HCT116 (cell line): ENCODE measurements around the gene CENPP. TPM values are rescaled to one million over a fixed set of nuclear protein-coding genes. Genes with fewer than 3 reads are reported as not detected.

ENCODE experiments used
- ATAC-seq: fragments of 200-7000 bp; cut with Tn5 transposase; 2 replicates; pipeline ENCODE4 v1.9.1; 2020; ENCODE audit warnings: mild to moderate bottlenecking, moderate library complexity
- BruUV-seq: library from RNA; stranded (reverse); fragments of 400-500 nt; replicated peaks from 2 replicates; lab custom pipeline; 2021; lab: Mats Ljungman, UMichigan
- CTCF ChIA-PET: fragments of 300-600 bp; sonication (Branson Sonifier 250); formaldehyde crosslinking; loops from one replicate; lab custom pipeline; 2021; ENCODE audit warnings: antibody characterized with exemption; lab: Charles Lee
- POLR2A ChIA-PET: fragments of 300-600, 350-600 bp; sonication (Branson Sonifier 250); formaldehyde crosslinking; loops from one replicate; lab custom pipeline; 2021; ENCODE audit warnings: antibody characterized with exemption; lab: Charles Lee
- RAD21 ChIA-PET, 2 experiments: fragments of 300-600 bp; sonication (Branson Sonifier 250); formaldehyde crosslinking; loops; one replicate each; lab custom pipeline; 2023; ENCODE audit warnings: low total read pairs in 2 of 2; ENCODE audit not compliant: uncharacterized antibody in 2 of 2, unreplicated experiment in 2 of 2, low non-redundant PET in 1 of 2; lab: Charles Lee
- DNase-seq: peaks from one replicate; pipeline ENCODE4 v3.0.0-alpha.2; 2010; ENCODE audit warnings: low read depth, low spot score
- H2AFZ ChIP-seq: fragments of 200-600 bp; shearing (Covaris generic), sonication (generic); 2 replicates; pipeline ENCODE4 v1.6.1; 2017; ENCODE audit warnings: low read depth, mixed run types, mixed read lengths, antibody characterized with exemption, low read length; ENCODE audit not compliant: poor library complexity, severe bottlenecking
- H3K27ac ChIP-seq: 2 replicates; pipeline ENCODE4 v1.5.1; 2012; ENCODE audit warnings: low read depth, low read length
- H3K27me3 ChIP-seq: fragments of 200-600 bp; sonication (generic); 2 replicates; pipeline ENCODE4 v1.6.1; 2016; ENCODE audit warnings: mixed run types, low read length, mixed read lengths; ENCODE audit not compliant: insufficient read depth
- H3K36me3 ChIP-seq, 2 experiments: fragments of 200-500 bp in 1 of 2; fragments of 200-600 bp in 1 of 2; sonication (Bioruptor generic) in 1 of 2; sonication (generic) in 1 of 2; 2 replicates each; pipeline versions ENCODE4 v1.5.1 to v1.6.1; 2014 to 2016; ENCODE audit warnings: low read length in 2 of 2, inconsistent platforms in 1 of 2, mixed read lengths in 1 of 2, mixed run types in 1 of 2; ENCODE audit not compliant: insufficient read depth in 2 of 2, control insufficient read depth in 1 of 2
- H3K4me1 ChIP-seq, 2 experiments: fragments of 200-600 bp in 1 of 2; sonication (generic) in 1 of 2; 2 replicates each; pipeline versions ENCODE4 v1.5.1 to v1.6.1; 2012 to 2017; ENCODE audit warnings: low read length in 2 of 2, inconsistent platforms in 1 of 2, mild to moderate bottlenecking in 1 of 2, mixed read lengths in 1 of 2, mixed run types in 1 of 2, moderate library complexity in 1 of 2; ENCODE audit not compliant: insufficient read depth in 2 of 2, control insufficient read depth in 1 of 2
- H3K4me2 ChIP-seq: fragments of 200-600 bp; sonication (generic); 2 replicates; pipeline ENCODE4 v1.6.1; 2017; ENCODE audit warnings: mixed run types, low read length, mixed read lengths
- H3K4me3 ChIP-seq, 2 experiments: fragments of 200-600 bp in 1 of 2; sonication (generic) in 1 of 2; replicated peaks in 1 of 2; 2 replicates each; pipeline ENCODE4 v1.5.1; 2011 to 2016; ENCODE audit warnings: low read length in 2 of 2, control low read depth in 1 of 2, low read depth in 1 of 2, mild to moderate bottlenecking in 1 of 2, mixed read lengths in 1 of 2, mixed run types in 1 of 2
- H3K79me2 ChIP-seq: fragments of 200-600 bp; sonication (generic); 2 replicates; pipeline ENCODE4 v1.6.1; 2017; ENCODE audit warnings: mild to moderate bottlenecking, mixed run types, low read length, moderate library complexity, mixed read lengths; ENCODE audit not compliant: insufficient read depth
- H3K9ac ChIP-seq: fragments of 200-600 bp; sonication (generic); 2 replicates; pipeline ENCODE4 v1.6.1; 2016; ENCODE audit warnings: low read length, mixed read lengths
- H3K9me2 ChIP-seq: fragments of 200-600 bp; sonication (generic), shearing (Covaris generic); 2 replicates; pipeline ENCODE4 v1.6.1; 2017; ENCODE audit warnings: mixed run types, mild to moderate bottlenecking, moderate library complexity; ENCODE audit not compliant: insufficient read depth
- H3K9me3 ChIP-seq, 2 experiments: fragments of 200-500 bp in 1 of 2; fragments of 200-600 bp in 1 of 2; sonication (Bioruptor generic) in 1 of 2; sonication (generic) in 1 of 2; 2 replicates each; pipeline ENCODE4 v1.6.1; 2014 to 2017; ENCODE audit warnings: low read length in 2 of 2, mixed read lengths in 2 of 2, inconsistent platforms in 1 of 2, low read depth in 1 of 2, mild to moderate bottlenecking in 1 of 2, mixed run types in 1 of 2, moderate library complexity in 1 of 2; ENCODE audit not compliant: control insufficient read depth in 1 of 2, insufficient read depth in 1 of 2
- H4K20me1 ChIP-seq: fragments of 200-600 bp; sonication (generic), shearing (Covaris generic); 2 replicates; pipeline ENCODE4 v1.6.1; 2017; ENCODE audit warnings: mixed run types, mild to moderate bottlenecking, moderate library complexity; ENCODE audit not compliant: insufficient read depth
- CBX3 ChIP-seq: IDR thresholded peaks from 2 replicates; pipeline ENCODE4 v1.6.1; 2012; ENCODE audit warnings: low read depth
- CEBPB ChIP-seq: IDR thresholded peaks from 2 replicates; pipeline ENCODE4 v1.6.1; 2012; ENCODE audit warnings: low read depth
- EGR1 ChIP-seq: IDR thresholded peaks from 2 replicates; pipeline ENCODE4 v1.6.1; 2012; ENCODE audit warnings: low read depth
- EZH2 ChIP-seq: fragments of 200-600 bp; sonication (generic); IDR thresholded peaks from 2 replicates; pipeline ENCODE4 v1.6.1; 2017; ENCODE audit warnings: antibody characterized with exemption, mixed run types
- FOSL1 ChIP-seq: IDR thresholded peaks from 2 replicates; pipeline ENCODE4 v1.6.1; 2012; ENCODE audit warnings: low read depth
- JUND ChIP-seq: IDR thresholded peaks from 2 replicates; pipeline ENCODE4 v1.6.1; 2012
- POLR2A ChIP-seq: IDR thresholded peaks from 2 replicates; pipeline ENCODE4 v1.7.0; 2011; ENCODE audit warnings: borderline replicate concordance; ENCODE audit not compliant: insufficient read depth, insufficient read length; ENCODE audit errors: extremely low read depth
- RAD21 ChIP-seq: IDR thresholded peaks from 2 replicates; pipeline ENCODE4 v1.6.1; 2012; ENCODE audit warnings: low read depth, mild to moderate bottlenecking
- SIN3A ChIP-seq: IDR thresholded peaks from 2 replicates; pipeline ENCODE4 v1.6.1; 2012; ENCODE audit warnings: low read depth
- TCF7L2 ChIP-seq: IDR thresholded peaks from 2 replicates; pipeline ENCODE4 v1.7.0; 2011; ENCODE audit warnings: borderline replicate concordance, inconsistent platforms; ENCODE audit not compliant: insufficient read depth, insufficient read length; ENCODE audit errors: extremely low read depth
- YY1 ChIP-seq: IDR thresholded peaks from 2 replicates; pipeline ENCODE4 v1.6.1; 2011; ENCODE audit warnings: low read length, low read depth, moderate library complexity, mild to moderate bottlenecking; ENCODE audit not compliant: insufficient replicate concordance; ENCODE audit errors: extremely low read depth
- ZNF274 ChIP-seq: fragments of 200-500 bp; sonication (Bioruptor generic); IDR thresholded peaks from 2 replicates; pipeline ENCODE4 v1.6.1; 2014; ENCODE audit warnings: mild to moderate bottlenecking, low read depth, low read length, inconsistent platforms
- intact Hi-C: fragments of 100-400 bp; cut with micrococcal nuclease; formaldehyde crosslinking; loops from 2 replicates; pipeline ENCODE4 v1.10.0; 2022
- total RNA-seq: library from RNA; stranded (reverse); gene quantifications from one replicate; pipeline ENCODE4 v1.2.1, GENCODE V29; 2021; ENCODE audit not compliant: unreplicated experiment
- TF ChIP-seq, protein P1 (sequence below): IDR thresholded peaks from 2 replicates; pipeline ENCODE4 v1.6.1; 2012; ENCODE audit warnings: low read depth
- TF ChIP-seq, protein P2 (sequence below): IDR thresholded peaks from 2 replicates; pipeline ENCODE4 v1.6.1; 2012
- TF ChIP-seq, protein P3 (sequence below), 3 experiments: fragments of 200-600 bp in 1 of 3; sonication (generic) in 1 of 3; IDR thresholded peaks in 2 of 3; conservative IDR thresholded peaks in 1 of 3; 2 replicates each; pipeline ENCODE4 v1.5.1; 2012 to 2017; ENCODE audit warnings: low read depth in 2 of 3, low read length in 2 of 3, antibody characterized with exemption in 1 of 3, borderline replicate concordance in 1 of 3, control low read depth in 1 of 3, mild to moderate bottlenecking in 1 of 3, mixed read lengths in 1 of 3, mixed run types in 1 of 3, moderate library complexity in 1 of 3; ENCODE audit not compliant: insufficient read depth in 1 of 3
- TF ChIP-seq, protein P4 (sequence below): IDR thresholded peaks from 2 replicates; pipeline ENCODE4 v1.6.1; 2011; ENCODE audit warnings: mild to moderate bottlenecking, low read length, moderate library complexity; ENCODE audit not compliant: insufficient replicate concordance; ENCODE audit errors: extremely low read depth

The CENPP gene
- total RNA-seq, 1 experiment from 2014 or later = 7.0 TPM

- POLR2A ChIA-PET = no interaction called here
- TF ChIP-seq ZNF274 (no peak), EGR1 (no peak), YY1 (no peak), CBX3 (no peak), JUND (no peak), TCF7L2 (no peak), POLR2A (no peak), RAD21 (no peak), CEBPB (no peak), FOSL1 (no peak), SIN3A (no peak), EZH2 (no peak)
- TF ChIP-seq, protein P1, sequence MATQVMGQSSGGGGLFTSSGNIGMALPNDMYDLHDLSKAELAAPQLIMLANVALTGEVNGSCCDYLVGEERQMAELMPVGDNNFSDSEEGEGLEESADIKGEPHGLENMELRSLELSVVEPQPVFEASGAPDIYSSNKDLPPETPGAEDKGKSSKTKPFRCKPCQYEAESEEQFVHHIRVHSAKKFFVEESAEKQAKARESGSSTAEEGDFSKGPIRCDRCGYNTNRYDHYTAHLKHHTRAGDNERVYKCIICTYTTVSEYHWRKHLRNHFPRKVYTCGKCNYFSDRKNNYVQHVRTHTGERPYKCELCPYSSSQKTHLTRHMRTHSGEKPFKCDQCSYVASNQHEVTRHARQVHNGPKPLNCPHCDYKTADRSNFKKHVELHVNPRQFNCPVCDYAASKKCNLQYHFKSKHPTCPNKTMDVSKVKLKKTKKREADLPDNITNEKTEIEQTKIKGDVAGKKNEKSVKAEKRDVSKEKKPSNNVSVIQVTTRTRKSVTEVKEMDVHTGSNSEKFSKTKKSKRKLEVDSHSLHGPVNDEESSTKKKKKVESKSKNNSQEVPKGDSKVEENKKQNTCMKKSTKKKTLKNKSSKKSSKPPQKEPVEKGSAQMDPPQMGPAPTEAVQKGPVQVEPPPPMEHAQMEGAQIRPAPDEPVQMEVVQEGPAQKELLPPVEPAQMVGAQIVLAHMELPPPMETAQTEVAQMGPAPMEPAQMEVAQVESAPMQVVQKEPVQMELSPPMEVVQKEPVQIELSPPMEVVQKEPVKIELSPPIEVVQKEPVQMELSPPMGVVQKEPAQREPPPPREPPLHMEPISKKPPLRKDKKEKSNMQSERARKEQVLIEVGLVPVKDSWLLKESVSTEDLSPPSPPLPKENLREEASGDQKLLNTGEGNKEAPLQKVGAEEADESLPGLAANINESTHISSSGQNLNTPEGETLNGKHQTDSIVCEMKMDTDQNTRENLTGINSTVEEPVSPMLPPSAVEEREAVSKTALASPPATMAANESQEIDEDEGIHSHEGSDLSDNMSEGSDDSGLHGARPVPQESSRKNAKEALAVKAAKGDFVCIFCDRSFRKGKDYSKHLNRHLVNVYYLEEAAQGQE = no peak
- TF ChIP-seq, protein P2, sequence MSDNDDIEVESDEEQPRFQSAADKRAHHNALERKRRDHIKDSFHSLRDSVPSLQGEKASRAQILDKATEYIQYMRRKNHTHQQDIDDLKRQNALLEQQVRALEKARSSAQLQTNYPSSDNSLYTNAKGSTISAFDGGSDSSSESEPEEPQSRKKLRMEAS = no peak
- TF ChIP-seq, protein P3, sequence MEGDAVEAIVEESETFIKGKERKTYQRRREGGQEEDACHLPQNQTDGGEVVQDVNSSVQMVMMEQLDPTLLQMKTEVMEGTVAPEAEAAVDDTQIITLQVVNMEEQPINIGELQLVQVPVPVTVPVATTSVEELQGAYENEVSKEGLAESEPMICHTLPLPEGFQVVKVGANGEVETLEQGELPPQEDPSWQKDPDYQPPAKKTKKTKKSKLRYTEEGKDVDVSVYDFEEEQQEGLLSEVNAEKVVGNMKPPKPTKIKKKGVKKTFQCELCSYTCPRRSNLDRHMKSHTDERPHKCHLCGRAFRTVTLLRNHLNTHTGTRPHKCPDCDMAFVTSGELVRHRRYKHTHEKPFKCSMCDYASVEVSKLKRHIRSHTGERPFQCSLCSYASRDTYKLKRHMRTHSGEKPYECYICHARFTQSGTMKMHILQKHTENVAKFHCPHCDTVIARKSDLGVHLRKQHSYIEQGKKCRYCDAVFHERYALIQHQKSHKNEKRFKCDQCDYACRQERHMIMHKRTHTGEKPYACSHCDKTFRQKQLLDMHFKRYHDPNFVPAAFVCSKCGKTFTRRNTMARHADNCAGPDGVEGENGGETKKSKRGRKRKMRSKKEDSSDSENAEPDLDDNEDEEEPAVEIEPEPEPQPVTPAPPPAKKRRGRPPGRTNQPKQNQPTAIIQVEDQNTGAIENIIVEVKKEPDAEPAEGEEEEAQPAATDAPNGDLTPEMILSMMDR (IDR thresholded peaks at IDR 0.05 in 2 of 3, conservative IDR thresholded peaks at IDR 0.05 in 1 of 3; ENCODE audit: borderline replicate concordance in 1 of 3, insufficient read depth in 1 of 3, low read depth in 2 of 3, low read length in 2 of 3) = no peak
- TF ChIP-seq, protein P4, sequence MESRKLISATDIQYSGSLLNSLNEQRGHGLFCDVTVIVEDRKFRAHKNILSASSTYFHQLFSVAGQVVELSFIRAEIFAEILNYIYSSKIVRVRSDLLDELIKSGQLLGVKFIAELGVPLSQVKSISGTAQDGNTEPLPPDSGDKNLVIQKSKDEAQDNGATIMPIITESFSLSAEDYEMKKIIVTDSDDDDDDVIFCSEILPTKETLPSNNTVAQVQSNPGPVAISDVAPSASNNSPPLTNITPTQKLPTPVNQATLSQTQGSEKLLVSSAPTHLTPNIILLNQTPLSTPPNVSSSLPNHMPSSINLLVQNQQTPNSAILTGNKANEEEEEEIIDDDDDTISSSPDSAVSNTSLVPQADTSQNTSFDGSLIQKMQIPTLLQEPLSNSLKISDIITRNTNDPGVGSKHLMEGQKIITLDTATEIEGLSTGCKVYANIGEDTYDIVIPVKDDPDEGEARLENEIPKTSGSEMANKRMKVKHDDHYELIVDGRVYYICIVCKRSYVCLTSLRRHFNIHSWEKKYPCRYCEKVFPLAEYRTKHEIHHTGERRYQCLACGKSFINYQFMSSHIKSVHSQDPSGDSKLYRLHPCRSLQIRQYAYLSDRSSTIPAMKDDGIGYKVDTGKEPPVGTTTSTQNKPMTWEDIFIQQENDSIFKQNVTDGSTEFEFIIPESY = no peak
- Histone ChIP-seq H3K27me3 (no peaks in the 10 kb centered on the region), H4K20me1 (peaks cover 25% of the 10 kb centered on the region; the same call in 1 of the 2 replicates), H3K4me1 (peaks cover 5 to 22% of the 10 kb centered on the region in 2 experiments; a peak in 3 of 4 replicates), H3K79me2 (peaks cover 95% of the 10 kb centered on the region), H3K9ac (no peak overlapping the region), H3K27ac (no peak overlapping the region), H3K4me3 (no peak overlapping the region), H2AFZ (no peak overlapping the region), H3K36me3 (peaks cover 26 to 53% of the 10 kb centered on the region in 2 experiments), H3K9me3 (no peaks in the 10 kb centered on the region), H3K9me2 (no peaks in the 10 kb centered on the region), H3K4me2 (no peak overlapping the region)
- CTCF ChIA-PET = no interaction called here
- DNase-seq = no peak
- no TSS peak for BruUV-seq
- intact Hi-C loops = no loop called here
- no peak for ATAC-seq
- RAD21 ChIA-PET = no interaction called here
These were observed 35.9 kb upstream of the CENPP start for GRCh38 chr9:92289708-92290390.
